Karpas-422 (cell line): Measurements from ENCODE around the gene EPHB1. TPM values are rescaled to one million over a fixed set of nuclear protein-coding genes. Genes with fewer than 3 reads are reported as not detected.
"Not testable (repeated sequence)": the region's sequence is repeated elsewhere in the genome, so short reads cannot be mapped to it uniquely, and the experiment has no call there.

ENCODE experiments used
- DNase-seq: peaks from one replicate; pipeline ENCODE4 v3.0.0-alpha.2; 2015
- H2AFZ ChIP-seq: fragments of 200-600 bp; sonication (generic); 2 replicates; pipeline ENCODE4 v1.6.1; 2014; ENCODE audit warnings: antibody characterized with exemption, low read length, mixed read lengths
- H3K27ac ChIP-seq: fragments of 200-600 bp; sonication (generic); 2 replicates; pipeline ENCODE4 v1.5.1; 2014; ENCODE audit warnings: mild to moderate bottlenecking, low read length, moderate library complexity
- H3K27me3 ChIP-seq: fragments of 200-600 bp; sonication (generic); 2 replicates; pipeline ENCODE4 v1.6.1; 2014; ENCODE audit warnings: low read length, mixed read lengths
- H3K36me3 ChIP-seq: fragments of 200-600 bp; sonication (generic); 2 replicates; pipeline ENCODE4 v1.6.1; 2014; ENCODE audit warnings: low read length, mixed read lengths; ENCODE audit not compliant: insufficient read depth
- H3K4me1 ChIP-seq: fragments of 200-600 bp; sonication (generic); 2 replicates; pipeline ENCODE4 v1.6.1; 2014; ENCODE audit warnings: mild to moderate bottlenecking, low read length, mixed read lengths
- H3K4me2 ChIP-seq: fragments of 200-600 bp; sonication (generic); 2 replicates; pipeline ENCODE4 v1.6.1; 2014; ENCODE audit warnings: low read length, low read depth, mild to moderate bottlenecking; ENCODE audit not compliant: poor library complexity, severe bottlenecking
- H3K4me3 ChIP-seq: fragments of 200-600 bp; sonication (generic); 2 replicates; pipeline ENCODE4 v1.5.1; 2014; ENCODE audit warnings: mild to moderate bottlenecking, antibody characterized with exemption, low read length, mixed read lengths
- H3K79me2 ChIP-seq: fragments of 200-600 bp; sonication (generic); 2 replicates; pipeline ENCODE4 v1.6.1; 2014; ENCODE audit warnings: mild to moderate bottlenecking, low read length, mixed read lengths
- H3K9ac ChIP-seq: fragments of 200-600 bp; sonication (generic); 2 replicates; pipeline ENCODE4 v1.6.0; 2014; ENCODE audit warnings: low read length
- H3K9me2 ChIP-seq: fragments of 200-600 bp; sonication (generic), shearing (Covaris generic); replicated peaks from 2 replicates; pipeline ENCODE4 v1.6.0; 2014; ENCODE audit warnings: mild to moderate bottlenecking, low read length, moderate library complexity; ENCODE audit not compliant: insufficient read depth
- H3K9me3 ChIP-seq: fragments of 300-700, 200-600 bp; sonication (generic); 2 replicates; pipeline ENCODE4 v1.6.1; 2014; ENCODE audit warnings: low read length, mixed read lengths
- H4K20me1 ChIP-seq: fragments of 200-600 bp; sonication (generic); 2 replicates; pipeline ENCODE4 v1.6.1; 2014; ENCODE audit warnings: mild to moderate bottlenecking, antibody characterized with exemption, low read length, low read depth; ENCODE audit not compliant: insufficient read depth
- total RNA-seq: library from RNA; depleted of rRNA; stranded (reverse); fragments of >200 nt; shearing (Covaris generic); gene quantifications from 2 replicates; pipeline ENCODE4 v1.2.3, GENCODE V29; 2014; ENCODE audit warnings: low replicate concordance

EPHB1 gene
- total RNA-seq, 1 experiment from 2014 or later: 24.1 TPM

DNA sequence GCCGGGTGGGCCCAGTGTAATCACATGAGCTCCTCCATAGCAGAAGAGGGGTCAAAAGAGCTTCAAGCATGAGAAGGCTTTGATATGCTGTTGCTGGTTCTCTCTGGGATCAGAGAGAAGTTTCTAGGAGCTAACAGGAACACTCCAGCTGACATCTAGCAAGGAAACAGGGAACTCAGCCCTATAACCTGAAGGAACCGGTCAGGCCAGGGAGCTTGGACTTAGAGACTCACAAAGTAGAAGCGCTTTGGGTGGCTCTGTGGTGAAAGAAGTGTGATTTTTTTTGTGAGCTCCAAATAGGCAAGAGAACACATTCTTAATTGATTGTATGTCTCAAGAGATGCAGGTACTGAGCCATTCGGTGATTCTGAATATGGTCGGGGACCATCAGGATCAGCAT lies 26.2 kb upstream of the EPHB1 start:
- Histone ChIP-seq H3K9me3 (no peaks in the 10 kb centered on the region), H4K20me1 (no peaks in the 10 kb centered on the region), H3K79me2 (no peaks in the 10 kb centered on the region), H3K27me3 (no peaks in the 10 kb centered on the region), H3K4me2 (no peak overlapping the region), H3K4me3 (no peak overlapping the region), H3K9ac (no peak overlapping the region), H3K36me3 (no peaks in the 10 kb centered on the region), H3K27ac (no peak overlapping the region), H3K4me1 (no peaks in the 10 kb centered on the region), H2AFZ (no peak overlapping the region), H3K9me2 (no peaks in the 10 kb centered on the region)
- no peak for DNase-seq

DNA sequence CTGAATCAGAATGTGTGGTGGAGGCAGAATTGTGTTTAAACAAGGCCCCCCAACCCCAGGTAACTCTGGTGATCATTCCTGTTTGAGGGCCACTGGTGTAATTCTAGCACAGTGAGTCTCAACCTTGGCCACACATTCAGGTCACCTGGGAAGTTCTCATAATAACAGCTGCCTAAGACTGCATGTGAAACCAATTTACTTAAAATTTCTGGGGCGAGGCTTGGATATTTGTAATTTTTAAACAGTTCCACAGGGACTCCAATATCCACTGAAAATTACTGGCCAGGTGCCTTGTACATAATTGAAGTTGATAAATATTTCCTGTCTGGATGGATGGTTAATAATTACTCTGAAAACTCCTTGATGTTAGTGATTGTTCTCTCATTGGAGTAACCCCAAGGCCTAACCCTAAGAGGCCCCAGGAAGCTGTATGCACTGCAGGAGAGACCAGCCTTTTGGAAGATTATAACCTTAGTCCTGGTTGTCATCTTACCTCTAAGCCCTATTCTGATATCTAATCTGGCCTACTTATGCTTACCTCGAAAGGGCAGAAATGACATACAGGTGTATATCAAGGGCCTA lies 25.7 kb upstream of the EPHB1 start:
- no peak overlapping the region for H3K9ac ChIP-seq
- no peak overlapping the region for H3K4me2 ChIP-seq
- no peaks in the 10 kb centered on the region for H3K4me1 ChIP-seq
- H3K79me2 ChIP-seq: no peaks in the 10 kb centered on the region
- no peaks in the 10 kb centered on the region for H3K27me3 ChIP-seq
- no peak for DNase-seq
- no peaks in the 10 kb centered on the region for H3K9me3 ChIP-seq
- no peak overlapping the region for H2AFZ ChIP-seq
- no peaks in the 10 kb centered on the region for H4K20me1 ChIP-seq
- no peak overlapping the region for H3K27ac ChIP-seq
- no peaks in the 10 kb centered on the region for H3K36me3 ChIP-seq
- H3K4me3 ChIP-seq: no peak overlapping the region
- no peaks in the 10 kb centered on the region for H3K9me2 ChIP-seq

DNA sequence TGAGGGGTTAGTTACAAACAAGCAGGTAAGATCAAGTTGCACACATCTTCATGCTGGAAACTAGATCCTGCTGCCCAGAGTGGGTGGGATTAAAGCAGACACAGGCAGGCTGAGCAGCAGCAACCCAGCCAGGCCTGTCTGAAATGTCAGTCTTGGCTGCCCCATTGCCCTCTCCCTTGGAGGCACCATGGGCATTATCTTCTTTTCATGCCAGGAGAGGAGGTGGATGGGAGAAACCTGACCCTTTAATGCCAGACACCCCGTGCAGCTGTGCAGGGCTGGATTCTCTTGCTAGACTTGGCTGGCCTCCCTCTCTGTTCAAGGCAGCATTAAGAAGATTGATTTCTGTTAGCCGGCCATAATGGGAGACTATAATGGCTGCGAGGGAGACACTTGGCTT lies 23.0 kb upstream of the EPHB1 start:
- Histone ChIP-seq H3K79me2 (no peaks in the 10 kb centered on the region), H3K27ac (no peak overlapping the region), H2AFZ (no peak overlapping the region), H3K4me3 (no peak overlapping the region), H3K9me3 (no peaks in the 10 kb centered on the region), H3K4me1 (no peaks in the 10 kb centered on the region), H3K4me2 (no peak overlapping the region), H3K27me3 (no peaks in the 10 kb centered on the region), H3K9ac (no peak overlapping the region), H4K20me1 (no peaks in the 10 kb centered on the region), H3K9me2 (no peaks in the 10 kb centered on the region), H3K36me3 (no peaks in the 10 kb centered on the region)
- DNase-seq: no peak

GRCh38 chr3:134772591-134772990 lies 22.5 kb upstream of the EPHB1 start:
- no peaks in the 10 kb centered on the region for H3K4me1 ChIP-seq
- H3K4me2 ChIP-seq: no peak overlapping the region
- no peak overlapping the region for H2AFZ ChIP-seq
- no peaks in the 10 kb centered on the region for H3K36me3 ChIP-seq
- H4K20me1 ChIP-seq: no peaks in the 10 kb centered on the region
- H3K79me2 ChIP-seq: no peaks in the 10 kb centered on the region
- H3K9ac ChIP-seq: no peak overlapping the region
- no peaks in the 10 kb centered on the region for H3K9me3 ChIP-seq
- H3K4me3 ChIP-seq: no peak overlapping the region
- no peaks in the 10 kb centered on the region for H3K9me2 ChIP-seq
- DNase-seq: no peak
- H3K27ac ChIP-seq: no peak overlapping the region
- no peaks in the 10 kb centered on the region for H3K27me3 ChIP-seq

GRCh38 chr3:134775831-134776230 lies 19.2 kb upstream of the EPHB1 start:
- H3K79me2 ChIP-seq: no peaks in the 10 kb centered on the region
- H3K27ac ChIP-seq: no peak overlapping the region
- no peak overlapping the region for H3K4me2 ChIP-seq
- H3K36me3 ChIP-seq: no peaks in the 10 kb centered on the region
- no peaks in the 10 kb centered on the region for H3K9me3 ChIP-seq
- H3K4me3 ChIP-seq: no peak overlapping the region
- H3K9ac ChIP-seq: no peak overlapping the region
- no peaks in the 10 kb centered on the region for H4K20me1 ChIP-seq
- no peaks in the 10 kb centered on the region for H3K9me2 ChIP-seq
- H2AFZ ChIP-seq: no peak overlapping the region
- DNase-seq: no peak
- no peaks in the 10 kb centered on the region for H3K4me1 ChIP-seq
- H3K27me3 ChIP-seq: no peaks in the 10 kb centered on the region

- no peak for DNase-seq
- Histone ChIP-seq H4K20me1 (no peaks in the 10 kb centered on the region), H3K36me3 (no peaks in the 10 kb centered on the region), H3K9ac (no peak overlapping the region), H3K9me2 (no peaks in the 10 kb centered on the region), H3K27me3 (no peaks in the 10 kb centered on the region), H3K4me1 (no peaks in the 10 kb centered on the region), H3K79me2 (no peaks in the 10 kb centered on the region), H3K4me3 (no peak overlapping the region), H3K9me3 (no peaks in the 10 kb centered on the region), H3K4me2 (no peak overlapping the region), H3K27ac (no peak overlapping the region), H2AFZ (no peak overlapping the region)
Observed at GRCh38 chr3:134776518-134776917, 18.5 kb upstream of the EPHB1 start.

DNA sequence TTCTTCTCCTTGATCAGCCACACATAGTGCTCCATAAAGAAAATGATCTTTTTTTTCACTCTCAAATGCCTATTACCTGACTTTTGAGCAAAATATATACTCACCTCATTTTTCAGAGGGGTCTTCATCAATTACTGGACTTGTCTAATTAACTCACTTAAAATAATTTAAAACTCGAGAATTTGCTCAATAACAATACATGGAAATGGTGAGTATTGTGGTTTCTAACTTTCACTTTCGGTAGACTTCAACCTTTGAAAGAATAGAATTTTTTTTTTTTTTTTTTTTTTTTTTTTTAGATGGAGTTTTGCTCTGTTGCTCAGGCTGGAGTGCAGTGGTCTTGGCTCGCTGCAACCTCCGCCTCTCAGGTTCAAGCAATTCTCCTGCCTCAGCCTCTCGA lies 17.7 kb upstream of the EPHB1 start:
- no peak overlapping the region for H3K4me3 ChIP-seq
- no peaks in the 10 kb centered on the region for H3K79me2 ChIP-seq
- H3K36me3 ChIP-seq: no peaks in the 10 kb centered on the region
- DNase-seq: no peak
- no peak overlapping the region for H2AFZ ChIP-seq
- no peak overlapping the region for H3K9ac ChIP-seq
- H3K9me2 ChIP-seq: no peaks in the 10 kb centered on the region
- no peak overlapping the region for H3K27ac ChIP-seq
- no peaks in the 10 kb centered on the region for H3K9me3 ChIP-seq
- no peak overlapping the region for H3K4me2 ChIP-seq
- H3K4me1 ChIP-seq: no peaks in the 10 kb centered on the region
- H4K20me1 ChIP-seq: no peaks in the 10 kb centered on the region
- H3K27me3 ChIP-seq: no peaks in the 10 kb centered on the region

DNA sequence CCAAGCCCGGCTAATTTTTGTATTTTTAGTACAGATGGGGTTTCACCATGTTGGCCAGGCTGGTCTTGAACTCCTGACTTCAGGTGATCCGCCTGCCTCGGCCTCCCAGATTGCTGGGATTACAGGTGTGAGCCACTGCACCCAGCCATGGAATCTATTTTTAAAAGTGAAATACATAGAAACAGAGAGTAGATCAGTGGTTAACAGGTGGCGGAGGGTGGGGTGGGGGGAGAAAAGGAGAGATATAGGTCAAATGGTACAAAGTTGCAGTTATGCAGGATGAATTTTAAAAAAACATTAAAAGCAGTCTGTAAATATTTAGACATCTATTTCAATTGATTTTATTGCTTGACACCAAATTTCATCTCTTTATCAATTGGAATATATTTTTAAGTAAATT lies 6.8 kb upstream of the EPHB1 start:
- H3K9ac ChIP-seq, H3K9me3 ChIP-seq, H3K27me3 ChIP-seq, H2AFZ ChIP-seq, H3K79me2 ChIP-seq, H3K27ac ChIP-seq, H4K20me1 ChIP-seq, DNase-seq, H3K9me2 ChIP-seq, H3K36me3 ChIP-seq, H3K4me1 ChIP-seq, H3K4me2 ChIP-seq, H3K4me3 ChIP-seq: not testable (repeated sequence)

DNA sequence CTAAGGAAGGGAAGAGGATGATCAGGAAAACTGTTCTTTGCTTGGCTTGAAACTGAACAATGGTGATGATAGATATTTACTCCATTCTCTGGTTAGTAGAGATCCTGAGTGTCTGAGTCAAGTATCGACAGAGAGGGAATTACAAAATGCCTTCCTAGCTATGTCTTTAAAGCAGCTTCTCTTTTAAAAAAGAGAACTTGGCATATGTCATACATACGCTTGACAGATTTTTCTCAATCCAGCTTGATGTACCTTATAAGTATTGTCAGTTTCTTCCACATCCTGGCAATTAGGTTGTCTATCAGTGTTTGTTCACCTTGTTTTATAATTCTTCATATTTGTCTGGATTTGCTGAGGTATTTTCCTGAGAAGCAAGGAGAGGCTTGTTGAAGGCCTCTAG lies 5.0 kb upstream of the EPHB1 start:
- no peak overlapping the region for H3K9ac ChIP-seq
- no peak overlapping the region for H2AFZ ChIP-seq
- no peaks in the 10 kb centered on the region for H3K9me3 ChIP-seq
- H3K9me2 ChIP-seq: no peaks in the 10 kb centered on the region
- no peak for DNase-seq
- H3K36me3 ChIP-seq: no peaks in the 10 kb centered on the region
- no peak overlapping the region for H3K4me3 ChIP-seq
- no peak overlapping the region for H3K27ac ChIP-seq
- H3K4me2 ChIP-seq: no peak overlapping the region
- no peaks in the 10 kb centered on the region for H3K4me1 ChIP-seq
- no peaks in the 10 kb centered on the region for H3K79me2 ChIP-seq
- H4K20me1 ChIP-seq: no peaks in the 10 kb centered on the region
- no peaks in the 10 kb centered on the region; the same call in 1 of the 2 replicates for H3K27me3 ChIP-seq
